GM18499 (cell line): Measurements from ENCODE around the gene DEPP1.

ENCODE experiments used
- ATAC-seq: cut with Tn5 transposase; IDR thresholded peaks from one replicate; pipeline ENCODE4 v1.9.1; 2021; ENCODE audit warnings: moderate number of reproducible peaks; ENCODE audit not compliant: insufficient read depth, unreplicated experiment

The DEPP1 gene

DNA sequence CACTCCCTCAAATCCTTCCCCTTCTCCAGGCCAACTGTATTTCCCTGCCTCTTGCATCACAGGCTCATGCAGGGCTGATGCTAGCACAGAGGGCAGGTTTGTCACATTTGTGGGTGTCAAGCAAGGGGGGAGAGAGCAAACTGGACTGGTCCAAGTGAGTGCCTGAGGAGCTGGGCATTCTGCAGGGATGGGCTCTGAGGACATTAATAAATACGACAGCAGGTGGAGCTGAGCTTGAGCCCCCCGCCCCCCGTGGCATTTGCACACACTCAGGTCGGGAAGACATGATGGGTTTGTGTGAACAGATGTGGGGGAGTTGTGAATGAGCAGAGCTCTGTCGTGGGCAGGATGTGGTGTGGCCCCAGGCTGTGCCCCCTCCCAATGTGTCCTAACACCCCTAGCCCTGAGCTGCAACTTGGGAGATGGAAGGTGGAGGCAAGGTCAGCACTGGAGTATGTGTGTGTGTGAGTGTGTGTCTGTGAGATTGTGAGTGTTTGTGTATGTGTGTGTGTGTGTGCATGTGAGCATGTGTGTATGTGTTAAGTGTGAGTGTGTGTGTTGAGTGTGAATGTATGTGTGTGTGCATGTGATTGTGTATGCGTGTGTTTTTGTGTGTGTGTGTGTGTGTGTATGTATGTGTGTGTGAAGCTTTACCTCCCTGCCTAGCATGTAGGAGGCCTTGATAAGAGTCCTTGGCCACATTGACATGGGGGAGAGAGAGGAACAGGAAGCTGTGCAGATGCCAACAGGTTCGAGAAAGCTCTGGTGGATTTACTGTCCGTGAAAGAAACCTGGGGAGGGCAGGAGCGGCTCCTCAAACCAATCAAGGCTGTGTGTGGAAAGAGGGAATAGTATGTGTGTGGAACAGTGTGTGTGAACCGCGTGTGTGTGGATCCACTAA lies 9.9 kb downstream of the DEPP1 start:
- ATAC-seq = no peak

DNA sequence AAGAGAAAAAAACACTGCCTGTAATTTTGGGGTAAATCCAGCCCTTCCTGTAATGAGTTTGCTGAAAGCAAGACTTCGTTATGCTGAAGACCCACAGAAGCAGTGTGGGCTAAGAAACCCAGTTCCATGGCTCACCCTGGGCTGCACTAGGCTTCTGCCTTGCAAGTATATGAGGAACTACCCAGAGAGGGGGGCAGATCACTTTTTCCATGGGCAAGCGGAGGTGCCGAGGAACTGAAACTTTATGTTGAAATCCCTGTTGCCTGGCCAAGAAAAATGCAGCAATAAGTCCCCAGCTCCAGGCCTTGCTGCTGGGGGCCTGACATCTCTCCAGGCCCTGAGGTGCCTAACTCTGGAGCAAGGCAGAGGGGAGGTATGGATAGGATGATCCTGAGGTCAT lies 10.5 kb downstream of the DEPP1 start:
- ATAC-seq = no peak

DNA sequence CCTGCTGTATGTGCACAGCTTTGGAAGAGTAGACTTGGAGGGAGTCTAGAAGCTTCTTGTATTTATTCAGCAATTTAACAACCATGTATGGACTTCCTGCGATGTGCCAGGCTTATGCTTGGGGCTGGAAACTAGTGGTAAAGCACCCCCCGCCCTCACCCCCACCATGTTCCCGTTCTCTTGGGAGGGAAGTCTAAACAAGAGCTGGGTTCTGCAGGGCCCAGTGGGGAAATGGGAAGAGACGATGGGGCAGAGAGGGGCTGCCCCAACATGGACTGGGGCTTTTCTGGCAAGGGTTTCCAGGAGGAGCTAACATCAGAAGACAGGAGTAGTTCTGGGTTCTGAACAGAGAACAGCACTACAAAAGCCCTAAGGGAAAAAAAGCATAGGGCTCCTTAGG lies 11.0 kb downstream of the DEPP1 start:
- ATAC-seq = no peak

DNA sequence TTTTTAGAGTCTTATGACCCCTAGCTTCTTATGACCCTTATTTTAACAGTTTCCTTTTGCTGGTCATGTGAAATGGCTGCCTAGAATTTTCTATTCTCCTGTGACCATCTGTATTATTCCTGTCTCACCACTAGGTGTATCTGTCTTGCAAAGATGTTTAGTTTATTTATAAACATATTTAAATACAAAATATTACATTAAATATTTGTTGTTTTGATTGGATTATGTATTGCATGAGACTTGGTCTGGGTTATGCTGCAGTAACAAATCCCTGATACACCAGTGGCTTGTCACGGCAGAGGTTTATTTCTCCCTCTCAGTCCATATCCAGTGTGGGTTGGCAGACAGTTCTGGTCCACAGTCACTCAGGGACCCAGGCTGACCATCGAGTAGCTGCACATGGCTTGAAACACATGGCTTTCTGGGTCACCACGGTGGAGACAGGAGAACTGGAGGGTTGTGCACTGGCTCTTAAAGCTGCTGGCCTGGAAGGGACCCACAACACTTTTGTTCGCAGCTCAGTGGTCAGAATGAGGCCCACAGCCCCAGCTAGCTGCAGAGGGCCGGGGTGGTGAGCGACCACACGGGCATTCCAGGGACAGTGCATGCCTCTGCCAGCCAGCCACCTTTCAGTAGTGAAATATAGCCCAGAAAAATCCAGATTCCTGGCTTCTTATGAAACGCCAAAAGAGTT lies 11.6 kb downstream of the DEPP1 start:
- ATAC-seq = no peak

DNA sequence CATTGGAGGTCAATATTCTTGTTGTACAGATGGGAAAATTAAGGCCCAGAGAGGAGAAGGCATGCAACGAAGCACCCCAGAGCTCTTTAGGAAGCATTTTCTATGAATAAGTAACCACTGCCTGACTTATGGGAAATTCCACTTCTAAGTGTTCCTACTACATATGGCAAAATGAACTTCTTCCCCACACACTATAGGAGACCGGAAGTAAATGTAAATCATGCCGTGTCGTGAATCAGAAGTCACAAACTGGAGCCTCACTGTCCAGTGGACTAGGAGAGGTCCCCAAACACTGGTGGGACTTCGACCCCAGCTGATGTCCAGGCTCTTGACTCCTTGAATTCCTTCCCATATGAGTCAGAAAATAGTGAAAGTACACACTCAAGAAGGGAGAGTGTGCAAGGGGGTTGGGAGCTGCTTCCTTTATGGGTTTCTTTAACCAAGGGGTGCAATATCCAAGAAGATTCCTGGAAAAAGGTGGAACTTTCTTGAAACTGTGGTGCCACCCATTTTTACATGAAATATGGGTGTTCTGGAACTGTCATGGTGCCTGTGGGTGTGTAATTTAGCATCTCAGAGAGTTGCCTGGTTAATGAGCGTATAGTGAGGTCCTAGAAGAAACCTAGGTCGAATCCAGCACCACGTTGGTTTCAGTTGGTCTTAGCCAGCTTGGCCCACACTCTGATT lies 12.3 kb downstream of the DEPP1 start:
- no peak for ATAC-seq

DNA sequence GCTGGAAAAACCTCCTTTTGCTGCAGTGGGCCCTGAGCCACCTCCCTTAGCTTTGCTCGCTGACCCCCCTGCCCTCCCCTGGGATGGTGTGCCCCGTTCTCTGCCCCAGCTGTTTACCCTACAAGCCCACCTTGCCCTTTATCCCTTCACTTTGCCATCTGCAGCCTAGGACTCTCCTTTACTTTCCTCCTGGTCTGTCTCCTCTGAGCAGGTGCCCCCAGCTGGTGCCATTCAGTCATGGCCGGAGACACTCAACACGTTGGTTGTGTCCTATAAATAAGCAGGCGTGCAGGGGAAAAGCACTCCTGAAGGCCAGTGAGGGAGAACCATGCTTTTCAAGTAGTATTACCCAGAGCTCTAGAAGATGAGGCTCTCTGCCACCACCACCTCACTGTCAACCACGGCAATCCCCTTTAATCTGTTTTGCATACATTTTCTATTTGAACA lies 12.9 kb downstream of the DEPP1 start:
- no peak for ATAC-seq

DNA sequence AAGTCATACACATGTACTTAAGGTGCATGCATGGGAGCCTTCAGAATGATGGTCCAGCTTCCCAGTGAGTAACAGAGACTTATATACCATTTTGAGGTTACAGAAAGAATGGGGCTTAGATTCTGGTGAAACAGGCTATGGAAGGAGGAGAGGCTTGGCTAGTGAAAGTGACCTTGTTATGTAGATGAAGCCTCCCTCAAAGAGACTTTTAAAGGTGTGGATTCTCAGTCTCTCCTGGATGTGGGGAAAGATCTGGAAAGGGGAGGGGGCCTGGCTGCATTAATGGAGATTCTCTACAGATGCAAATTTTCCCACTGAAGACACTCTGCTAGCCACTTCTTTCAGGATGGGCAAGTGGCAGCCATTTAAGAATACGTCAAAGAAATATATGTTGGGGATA lies 13.5 kb downstream of the DEPP1 start:
- no peak for ATAC-seq

DNA sequence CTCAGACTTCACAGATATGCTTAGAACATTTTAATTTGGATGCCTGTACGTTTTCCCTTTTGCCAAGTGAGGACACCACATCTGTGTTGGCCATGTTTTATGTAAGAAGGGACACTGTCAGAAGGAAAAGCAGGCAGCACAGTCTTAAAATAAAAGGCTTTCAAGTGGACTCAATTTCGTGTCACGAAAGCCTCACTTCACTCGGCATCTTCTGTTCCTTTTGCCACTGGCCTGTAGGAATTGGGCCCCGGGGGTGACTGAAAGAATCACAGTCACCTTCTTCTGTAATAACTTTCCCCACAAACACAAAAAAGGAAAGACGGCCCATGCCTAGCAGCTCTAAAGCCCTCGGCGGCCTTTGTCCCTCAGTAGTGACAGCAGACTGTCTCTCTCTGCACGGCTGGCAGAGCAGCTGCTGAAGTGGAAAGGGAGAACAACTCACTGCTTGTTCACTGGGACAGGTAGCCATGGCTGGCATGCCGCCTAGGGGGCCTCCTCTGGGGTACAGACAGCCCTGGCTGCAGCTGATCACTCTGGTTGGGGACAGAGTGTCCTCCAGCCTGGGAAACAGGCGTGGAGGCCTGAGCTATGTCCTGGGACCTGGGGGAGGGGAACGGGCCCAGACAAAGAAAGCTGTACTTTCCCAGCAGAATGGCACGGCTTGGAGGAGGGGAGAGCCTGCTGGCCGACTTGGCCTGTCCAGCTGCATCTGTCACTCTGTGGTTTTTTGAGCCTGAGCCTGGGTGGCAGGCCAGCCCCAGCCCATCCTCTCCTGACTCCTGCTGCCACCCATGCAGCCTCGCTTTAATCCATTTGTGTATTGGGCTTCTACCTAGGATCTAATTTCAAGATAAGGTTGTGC lies 14.6 kb downstream of the DEPP1 start:
- no peak for ATAC-seq

DNA sequence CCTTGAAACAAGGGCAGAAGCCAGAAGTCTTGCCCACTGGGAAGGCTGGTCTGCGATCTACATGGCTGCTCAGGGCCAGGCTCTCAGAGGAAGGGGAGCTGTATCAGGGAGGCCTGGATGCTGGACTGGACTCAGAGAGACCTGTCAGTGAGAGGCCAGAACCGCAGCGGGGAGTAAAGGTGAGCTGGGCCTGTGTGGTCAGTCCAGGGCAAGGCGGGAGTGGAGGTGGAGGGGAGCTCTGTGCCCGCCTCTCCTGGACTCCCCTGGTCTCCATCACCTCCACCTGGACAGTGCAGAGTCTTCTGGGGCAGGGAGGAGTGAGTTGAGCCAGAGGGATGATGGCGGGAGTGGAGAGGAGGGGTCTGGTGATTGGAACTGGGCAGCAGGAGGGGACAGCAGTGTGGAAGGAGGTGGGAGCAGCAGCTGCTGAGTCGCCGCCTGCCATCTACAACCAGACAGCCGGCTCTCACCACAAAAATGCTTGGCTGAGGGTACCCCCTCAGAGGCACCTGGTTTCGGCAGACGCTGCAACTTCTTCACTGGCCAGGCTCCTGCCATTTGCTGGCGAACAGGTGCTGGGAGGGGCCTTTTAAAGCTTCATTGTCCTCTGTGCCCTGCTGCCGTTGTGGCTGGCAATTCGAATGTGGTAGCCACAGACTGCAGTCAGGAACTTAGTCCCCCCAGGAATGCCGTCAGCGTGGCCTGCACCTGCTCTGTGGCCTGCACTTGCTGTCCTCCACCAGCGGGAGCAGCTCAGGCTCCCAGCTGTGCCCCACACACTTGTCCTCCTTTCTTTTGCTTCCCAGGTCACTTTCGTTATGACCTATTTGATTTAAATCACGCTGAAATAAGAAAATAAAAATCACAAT lies 15.5 kb downstream of the DEPP1 start:
- ATAC-seq = no peak

DNA sequence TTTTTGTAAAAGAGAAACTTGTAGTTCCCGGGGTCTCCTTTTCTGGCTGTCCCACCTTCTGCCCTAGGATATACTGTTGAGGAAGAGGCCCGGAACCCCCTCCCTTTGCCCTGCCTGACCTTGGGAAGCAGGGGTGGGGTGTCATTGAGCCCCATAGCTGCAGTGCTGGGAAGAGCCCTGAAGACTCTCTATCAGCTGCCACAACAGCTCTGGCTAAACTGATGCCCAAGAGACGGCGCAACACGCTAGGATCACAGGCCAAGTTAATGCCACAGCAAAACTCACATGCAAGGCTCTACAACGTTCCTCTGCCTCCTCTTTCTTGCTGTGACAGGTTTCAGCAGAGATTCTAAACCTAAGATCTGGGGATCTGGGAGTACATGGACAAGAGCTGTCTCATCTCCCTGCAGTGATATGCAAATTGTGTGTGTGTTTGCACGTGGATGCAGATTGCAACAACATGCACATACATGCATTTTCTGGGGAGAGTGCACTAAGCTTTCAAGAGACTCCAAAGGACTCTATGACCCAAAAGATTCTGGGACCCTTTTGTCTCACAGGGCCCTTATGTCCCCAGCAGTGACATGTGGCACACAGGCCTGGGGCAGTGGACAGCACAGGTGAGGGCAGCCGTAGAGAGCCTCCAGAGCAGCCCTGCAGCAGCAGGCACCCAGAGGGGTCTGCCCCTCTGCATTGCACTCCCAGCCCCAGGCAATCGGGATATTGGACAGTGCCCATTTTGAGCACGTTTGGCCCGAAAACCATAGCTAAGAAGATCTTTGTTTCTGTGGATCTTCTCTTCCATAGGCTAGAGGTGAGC lies 16.5 kb downstream of the DEPP1 start:
- no peak for ATAC-seq

DNA sequence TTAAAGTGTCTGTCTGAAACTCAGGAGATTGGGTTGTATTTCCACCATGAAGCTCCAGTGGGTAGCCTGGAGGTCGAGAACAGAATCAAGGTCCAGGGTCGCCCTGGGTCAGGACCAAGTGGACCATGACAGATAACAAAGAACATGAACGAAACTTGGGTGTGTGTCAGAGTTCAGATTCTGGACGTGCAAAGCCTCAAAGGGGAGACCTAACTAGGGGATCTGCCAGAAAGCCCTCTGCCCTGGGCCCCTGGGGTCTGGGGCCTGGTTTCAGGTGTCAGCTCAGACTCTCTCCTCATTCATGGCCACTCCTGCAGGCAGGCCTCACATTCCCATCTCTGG lies 17.4 kb downstream of the DEPP1 start:
- no peak for ATAC-seq

DNA sequence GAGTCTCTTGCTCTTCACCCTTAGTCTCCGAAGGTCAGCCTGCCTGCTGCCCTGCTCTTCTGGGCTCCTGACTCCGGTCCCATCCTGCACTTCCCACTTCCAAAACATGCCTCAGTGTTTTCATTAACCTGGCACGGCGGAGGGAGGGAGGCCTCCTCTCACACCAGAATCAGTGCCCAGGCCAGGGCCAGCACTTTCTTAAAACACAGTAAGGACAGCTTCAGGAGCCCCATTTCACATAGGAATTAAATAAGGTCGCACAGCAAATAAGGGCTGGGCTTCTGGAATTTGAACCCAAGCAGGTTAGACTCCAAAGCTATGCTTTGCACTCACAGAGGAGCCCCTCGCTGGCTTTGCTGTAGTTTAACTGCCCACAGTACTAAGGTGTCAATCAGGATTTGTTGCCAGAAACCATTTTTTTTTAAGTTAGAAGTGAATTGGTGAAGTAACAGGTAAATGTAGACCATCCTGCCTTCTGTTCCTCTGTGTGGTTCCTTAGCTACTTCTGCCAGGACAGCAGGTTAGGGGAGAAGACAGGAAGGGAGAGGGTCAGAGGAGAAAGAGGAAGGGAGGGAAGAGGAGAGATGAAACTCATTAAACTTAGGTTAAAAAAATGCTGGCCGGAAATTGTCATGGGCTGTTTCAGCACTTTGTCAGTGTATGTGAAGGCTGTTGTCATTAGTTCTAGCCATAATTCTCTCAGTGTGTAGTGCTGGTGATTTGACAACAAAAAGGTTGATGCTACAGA lies 18.0 kb downstream of the DEPP1 start:
- no peak for ATAC-seq

DNA sequence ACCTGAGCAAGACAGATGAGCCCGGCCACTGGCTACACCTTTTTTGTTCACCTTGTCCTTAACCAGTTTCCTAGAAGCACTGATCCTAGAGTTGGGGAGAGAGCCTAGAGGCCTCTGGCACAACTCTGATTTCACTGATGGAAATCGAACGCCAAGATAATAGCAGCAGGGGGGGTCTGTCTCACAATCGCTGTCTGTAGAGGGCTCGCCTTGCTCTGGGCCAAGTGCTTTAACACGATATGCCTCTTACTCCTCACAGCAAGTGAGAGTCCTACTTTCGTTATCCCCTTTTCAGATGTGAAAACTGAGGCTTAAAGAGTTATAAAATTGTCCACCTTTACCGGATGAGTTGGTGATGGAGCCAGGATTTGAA lies 18.5 kb downstream of the DEPP1 start:
- ATAC-seq = no peak

DNA sequence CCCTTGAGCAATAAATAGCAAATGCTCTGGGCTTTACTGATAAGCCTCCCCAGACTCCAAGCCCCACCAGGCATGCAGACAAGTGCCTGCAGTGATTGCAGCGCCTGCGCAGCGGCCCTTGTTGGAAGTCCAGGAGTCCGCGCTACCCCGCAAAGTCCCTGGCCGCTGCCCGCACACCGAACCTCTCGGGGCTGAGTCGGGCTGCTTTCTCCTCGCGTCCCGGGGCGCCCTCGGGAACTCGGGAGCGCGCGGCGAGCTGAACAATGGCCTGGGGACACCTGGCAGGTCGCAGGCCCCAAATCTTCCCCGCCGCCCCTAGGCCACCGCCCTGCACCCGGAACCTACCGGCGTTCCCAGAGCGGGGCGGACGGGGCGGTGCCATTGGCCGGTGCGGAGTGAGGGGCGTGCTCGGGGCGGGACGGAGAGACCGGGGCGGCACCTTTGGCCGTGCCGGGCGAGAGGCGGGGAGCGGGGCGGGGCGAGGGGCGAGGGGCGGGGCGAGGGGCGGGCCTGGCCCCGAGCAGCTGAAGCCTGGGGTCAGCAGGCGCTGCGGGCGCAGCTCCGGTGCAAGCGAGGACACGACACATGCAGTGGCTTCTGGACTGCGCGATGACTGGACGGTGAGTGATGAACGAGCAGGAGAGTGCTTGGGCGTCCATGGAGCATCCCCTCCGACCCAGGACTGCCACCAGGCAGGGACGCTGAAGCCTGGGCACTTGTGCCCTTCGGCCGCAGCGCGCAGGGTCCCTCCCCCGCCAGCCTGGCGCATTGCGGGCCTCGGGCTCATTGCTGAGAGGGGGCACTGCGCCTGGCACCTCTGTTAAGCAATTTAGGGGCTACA lies 19.1 kb downstream of the DEPP1 start, which contains the start of gene RASSF4:
Gene RASSF4 (plus strand): TSS at position 556 of the 841 bp plus-strand sequence. CDS start 10,401 bp downstream, outside the sequence.
- peak; percentile 65 for ATAC-seq

DNA sequence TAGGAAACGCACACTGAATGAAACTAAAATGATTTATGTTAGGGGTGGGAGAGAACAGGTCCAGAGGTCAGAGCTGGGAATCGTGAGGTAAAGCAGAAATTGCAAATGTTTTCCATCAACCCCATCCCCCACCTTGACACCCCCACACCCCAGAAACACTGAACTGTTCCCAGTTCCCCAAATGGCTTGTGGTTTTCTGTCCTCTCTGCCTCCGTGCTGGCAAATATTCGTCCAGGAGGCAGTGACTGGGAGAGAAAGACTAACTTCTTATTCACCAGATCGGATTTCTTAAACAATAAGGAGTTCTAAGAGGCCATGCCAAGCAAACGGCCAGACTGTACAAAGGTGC lies 19.7 kb downstream of the DEPP1 start:
- ATAC-seq = no peak

DNA sequence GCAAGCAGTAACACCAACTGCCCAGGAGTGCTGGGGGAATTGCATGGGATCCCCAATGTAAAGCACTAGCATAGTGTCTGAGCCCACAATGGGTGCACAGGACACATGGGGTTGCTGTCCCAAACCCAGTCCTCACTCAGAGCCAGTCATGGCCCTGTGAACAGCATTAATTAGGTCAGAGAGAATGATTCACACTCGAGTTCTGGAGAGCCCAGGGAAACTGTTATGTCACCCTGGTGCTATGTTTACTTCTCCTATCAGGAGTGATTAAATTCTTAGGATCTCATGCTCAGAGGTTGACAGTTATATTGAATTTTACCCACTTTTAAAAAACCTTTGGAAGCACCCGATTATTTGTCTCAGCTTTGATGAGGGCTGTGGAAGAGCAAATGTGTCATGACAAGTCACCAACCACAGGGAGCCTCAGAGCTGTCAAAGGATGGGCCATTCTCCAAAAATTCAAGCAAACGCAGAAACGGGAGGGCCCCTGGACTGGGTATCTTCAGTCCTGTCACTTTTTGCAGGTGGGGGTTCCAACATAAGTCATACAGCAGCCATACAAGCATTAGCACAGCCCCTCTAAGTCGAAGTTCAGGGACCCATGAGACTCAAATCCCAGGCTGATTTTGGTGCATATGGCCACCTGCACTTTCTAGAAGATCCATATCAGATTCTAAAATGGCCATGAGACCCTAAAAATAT lies 20.3 kb downstream of the DEPP1 start:
- no peak for ATAC-seq
